Breast epithelium (tissue), 4 donors: Measurements from ENCODE around the gene CATSPER1. TPM values are rescaled to one million over a fixed set of nuclear protein-coding genes. Genes with fewer than 3 reads are reported as not detected.

ENCODE experiments used
- DNase-seq, 2 donors: peaks; one replicate each; pipeline ENCODE4 v3.0.0-alpha.2; 2019; ENCODE audit warnings: low spot score in 2 of 2
- H3K27ac ChIP-seq, 2 donors: fragments of 200-600 bp; sonication (generic) in 1 of 2; one replicate each; pipeline ENCODE4 v1.5.1; 2016 to 2019; ENCODE audit warnings: mild to moderate bottlenecking in 1 of 2
- H3K27me3 ChIP-seq, 2 donors: fragments of 200-600 bp; sonication (generic) in 1 of 2; one replicate each; pipeline versions ENCODE4 v1.5.1 to v1.6.0; 2017 to 2019; ENCODE audit warnings: control low read depth in 1 of 2, mild to moderate bottlenecking in 1 of 2
- H3K36me3 ChIP-seq: fragments of 200-600 bp; one replicate; pipeline ENCODE4 v1.5.1; 2019
- H3K4me1 ChIP-seq, 2 donors: fragments of 200-600 bp; sonication (generic); one replicate each; pipeline ENCODE4 v1.5.1; 2016 to 2019; ENCODE audit warnings: control low read depth in 1 of 2
- H3K4me3 ChIP-seq, 3 donors: fragments of 200-600 bp; sonication (generic); 1 replicate in 2 of 3; 2 replicates in 1 of 3; pipeline ENCODE4 v1.5.1; 2016 to 2019; ENCODE audit warnings: mild to moderate bottlenecking in 3 of 3, moderate library complexity in 2 of 3
- H3K9me3 ChIP-seq, 2 donors: fragments of 200-600 bp; sonication (generic) in 1 of 2; one replicate each; pipeline ENCODE4 v1.5.1; 2016 to 2019; ENCODE audit warnings: control low read depth in 1 of 2
- CTCF ChIP-seq, 3 donors: fragments of 450-650 bp; IDR thresholded peaks; one replicate each; pipeline ENCODE4 v1.5.1; 2016 to 2017; ENCODE audit warnings: antibody characterized with exemption in 3 of 3, mild to moderate bottlenecking in 3 of 3, moderate library complexity in 3 of 3
- POLR2A ChIP-seq: fragments of 450-650 bp; IDR thresholded peaks from one replicate; pipeline ENCODE4 v1.6.1; 2016; ENCODE audit warnings: antibody characterized with exemption, mild to moderate bottlenecking, moderate library complexity
- POLR2AphosphoS5 ChIP-seq, 3 donors: sonication (generic); formaldehyde crosslinking; IDR thresholded peaks; one replicate each; pipeline ENCODE4 v1.6.1; 2017; ENCODE audit warnings: antibody characterized with exemption in 3 of 3
- intact Hi-C: fragments of 100-400 bp; cut with DNase I; formaldehyde crosslinking; loops from one replicate; pipeline ENCODE4 v1.15.1; 2023; ENCODE audit warnings: low total_unique reads
- total RNA-seq, 3 donors: library from RNA; depleted of rRNA; stranded (reverse); fragments of >200 nt; gene quantifications; one replicate each; pipeline ENCODE4 v1.1.0, GENCODE V29; 2016

Gene CATSPER1
- total RNA-seq, 3 donors from 2014 or later, result 0.32 to 1.3 TPM; not detected in 1

GRCh38 chr11:66071381-66071801 lies 45.1 kb upstream of the CATSPER1 start:
- H3K4me1 ChIP-seq, result no peaks in the 10 kb centered on the region
- DNase-seq, result no peak
- no peaks in the 10 kb centered on the region for H3K9me3 ChIP-seq
- intact Hi-C loops, result no loop called here
- H3K36me3 ChIP-seq, result peaks cover 5% of the 10 kb centered on the region
- TF ChIP-seq POLR2AphosphoS5 (IDR thresholded peaks at IDR 0.05) (no peak), POLR2A (no peak), CTCF (IDR thresholded peaks at IDR 0.05) (no peak)
- H3K27ac ChIP-seq, result peak overlapping the region; percentile 88 to 98
- peak overlapping the region; percentile 77 to 83 (median 81) for H3K4me3 ChIP-seq
- no peaks in the 10 kb centered on the region for H3K27me3 ChIP-seq

DNA sequence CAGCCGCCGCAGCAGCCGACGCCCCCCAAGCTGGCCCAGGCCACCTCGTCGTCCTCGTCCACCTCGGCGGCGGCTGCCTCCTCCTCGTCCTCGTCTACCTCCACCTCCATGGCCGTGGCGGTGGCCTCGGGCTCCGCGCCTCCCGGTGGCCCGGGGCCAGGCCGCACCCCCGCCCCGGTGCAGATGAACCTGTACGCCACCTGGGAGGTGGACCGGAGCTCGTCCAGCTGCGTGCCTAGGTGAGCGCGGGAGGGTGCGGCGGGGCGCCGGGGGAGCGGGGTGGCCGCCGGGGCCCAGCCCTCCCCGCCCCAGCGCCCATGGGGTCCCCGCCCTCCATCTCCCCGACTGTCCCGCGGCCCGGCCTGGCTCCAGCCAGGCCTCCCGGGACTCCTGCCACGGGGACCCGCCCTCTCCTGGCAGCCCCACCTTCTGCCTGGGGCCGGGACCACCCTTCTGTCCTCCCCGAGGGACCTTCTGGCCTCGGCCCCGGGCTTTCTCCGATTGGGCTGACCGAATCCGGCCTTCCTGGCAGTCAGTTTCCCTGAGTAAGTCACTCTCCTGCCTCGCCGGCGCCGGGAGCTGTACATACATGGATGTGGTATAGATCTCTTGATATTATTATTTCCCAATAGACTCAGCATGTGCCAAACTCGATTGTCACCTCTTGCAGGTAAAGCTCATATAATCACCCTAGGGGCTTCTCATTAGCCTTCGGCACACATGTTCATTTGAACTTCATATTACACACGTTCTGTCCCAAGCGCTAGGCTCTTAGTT lies 44.5 kb upstream of the CATSPER1 start:
- peak; percentile 52 to 67 for DNase-seq
- no peaks in the 10 kb centered on the region for H3K27me3 ChIP-seq
- no peaks in the 10 kb centered on the region for H3K4me1 ChIP-seq
- H3K9me3 ChIP-seq, result no peaks in the 10 kb centered on the region
- intact Hi-C loops, result no loop called here
- H3K27ac ChIP-seq, result peak overlapping the region; percentile 88 to 98
- H3K4me3 ChIP-seq, result peak overlapping the region; percentile 77 to 83 (median 81)
- peaks cover 8% of the 10 kb centered on the region for H3K36me3 ChIP-seq
- TF ChIP-seq CTCF (IDR thresholded peaks at IDR 0.05) (no peak), POLR2A (no peak), POLR2AphosphoS5 (IDR thresholded peaks at IDR 0.05) (no peak)

DNA sequence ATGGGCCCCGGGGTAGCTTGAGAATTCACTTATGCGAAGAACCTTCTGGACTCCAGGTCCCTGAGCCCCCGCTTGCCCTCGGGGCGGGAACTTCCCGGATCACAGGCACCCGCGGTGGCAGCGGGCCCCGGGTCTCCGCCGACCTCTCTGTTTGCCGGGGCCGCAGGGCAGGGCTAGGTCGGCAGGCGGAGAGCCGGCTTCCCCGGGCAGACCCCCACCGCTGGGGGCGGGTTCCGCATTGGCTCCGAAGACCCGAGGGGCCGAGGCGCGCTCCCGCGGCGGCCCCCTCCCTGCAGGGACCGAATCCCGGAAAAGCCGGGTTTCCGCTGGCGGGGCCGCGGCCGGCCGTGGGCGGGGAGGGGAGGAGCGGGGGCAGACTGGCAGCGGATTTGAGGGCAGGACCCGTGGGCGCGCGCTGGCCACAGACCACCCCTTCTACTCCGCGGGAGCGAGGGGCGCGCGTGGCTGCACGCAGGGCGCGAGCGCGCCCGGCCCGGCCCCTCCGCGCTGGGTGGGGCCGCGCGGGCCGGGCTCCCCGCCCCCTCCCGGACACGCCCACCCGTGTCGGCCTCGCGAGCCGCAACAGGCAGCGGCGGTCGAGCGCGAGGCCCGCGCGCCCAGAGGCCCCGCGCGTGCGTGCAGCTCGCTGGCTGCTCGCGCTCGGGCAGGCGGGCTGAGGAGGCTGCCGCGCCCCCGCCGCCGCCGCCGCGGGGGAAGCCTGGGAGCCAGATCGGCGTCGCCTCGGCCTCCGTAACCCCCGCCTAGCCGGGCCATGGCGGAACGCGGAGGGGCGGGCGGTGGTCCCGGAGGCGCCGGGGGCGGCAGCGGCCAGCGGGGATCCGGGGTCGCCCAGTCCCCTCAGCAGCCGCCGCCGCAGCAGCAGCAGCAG lies 43.7 kb upstream of the CATSPER1 start, which contains the start of gene PACS1:
PACS1 (plus strand) TSS at position 558 of the 889 bp plus-strand sequence; CDS start at position 773, 215 bp downstream.
- H3K27me3 ChIP-seq, result no peaks in the 10 kb centered on the region

GRCh38 chr11:66068923-66069714 lies 42.8 kb upstream of the CATSPER1 start:
- peak overlapping the region; percentile 77 to 83 (median 81) for H3K4me3 ChIP-seq

More for the DNA sequence above, 43.7 kb upstream of the CATSPER1 start, which contains the start of gene PACS1:
- H3K4me1 ChIP-seq, result no peaks in the 10 kb centered on the region
- TF ChIP-seq CTCF (IDR thresholded peaks at IDR 0.05) (peak in 1 of 3 donors; percentile 23), POLR2A (no peak), POLR2AphosphoS5 (IDR thresholded peaks at IDR 0.05) (peak in 1 of 3 donors; percentile 69)
- peak; percentile 52 to 60 for DNase-seq
- no peaks in the 10 kb centered on the region for H3K9me3 ChIP-seq
- intact Hi-C loops, result no loop called here
- H3K36me3 ChIP-seq, result peaks cover 8% of the 10 kb centered on the region
- H3K27ac ChIP-seq, result peak within 1 kb of the TSS; percentile 88 to 98
- H3K4me3 ChIP-seq, result peak within 1 kb of the TSS; percentile 77 to 83 (median 81)

More at GRCh38 chr11:66068923-66069714, 42.8 kb upstream of the CATSPER1 start:
- intact Hi-C loops, result no loop called here
- H3K9me3 ChIP-seq, result no peaks in the 10 kb centered on the region
- peak overlapping the region; percentile 88 to 98 for H3K27ac ChIP-seq
- DNase-seq, result peak in 1 of 2 donors; percentile 51
- no peak for TF ChIP-seq POLR2A
- TF ChIP-seq POLR2AphosphoS5 (IDR thresholded peaks at IDR 0.05), result no peak
- no peak for TF ChIP-seq CTCF (IDR thresholded peaks at IDR 0.05)
- peaks cover 8% of the 10 kb centered on the region for H3K36me3 ChIP-seq
- H3K4me1 ChIP-seq, result no peaks in the 10 kb centered on the region
- no peaks in the 10 kb centered on the region for H3K27me3 ChIP-seq
